SW 1271 (cell line): Measurements from ENCODE around the gene FAM89B.
A peak's percentile ranks its signal among the peaks of the same experiment; 100 is the strongest.
"Not testable (repeated sequence)": the region's sequence is repeated elsewhere in the genome, so short reads cannot be mapped to it uniquely, and the experiment has no call there.

Source experiments
- DNase-seq, 2 experiments: peaks; one replicate each; lab custom pipeline; 2025; lab: John Stamatoyannopoulos, UW

Gene FAM89B

GRCh38 chr11:65556470-65557279 lies 15.7 kb upstream of the FAM89B start:
- DNase-seq: peak in 1 of 2 experiments; percentile 18

- no peak for DNase-seq
These were observed 14.9 kb upstream of the FAM89B start for GRCh38 chr11:65557280-65558001.

DNA sequence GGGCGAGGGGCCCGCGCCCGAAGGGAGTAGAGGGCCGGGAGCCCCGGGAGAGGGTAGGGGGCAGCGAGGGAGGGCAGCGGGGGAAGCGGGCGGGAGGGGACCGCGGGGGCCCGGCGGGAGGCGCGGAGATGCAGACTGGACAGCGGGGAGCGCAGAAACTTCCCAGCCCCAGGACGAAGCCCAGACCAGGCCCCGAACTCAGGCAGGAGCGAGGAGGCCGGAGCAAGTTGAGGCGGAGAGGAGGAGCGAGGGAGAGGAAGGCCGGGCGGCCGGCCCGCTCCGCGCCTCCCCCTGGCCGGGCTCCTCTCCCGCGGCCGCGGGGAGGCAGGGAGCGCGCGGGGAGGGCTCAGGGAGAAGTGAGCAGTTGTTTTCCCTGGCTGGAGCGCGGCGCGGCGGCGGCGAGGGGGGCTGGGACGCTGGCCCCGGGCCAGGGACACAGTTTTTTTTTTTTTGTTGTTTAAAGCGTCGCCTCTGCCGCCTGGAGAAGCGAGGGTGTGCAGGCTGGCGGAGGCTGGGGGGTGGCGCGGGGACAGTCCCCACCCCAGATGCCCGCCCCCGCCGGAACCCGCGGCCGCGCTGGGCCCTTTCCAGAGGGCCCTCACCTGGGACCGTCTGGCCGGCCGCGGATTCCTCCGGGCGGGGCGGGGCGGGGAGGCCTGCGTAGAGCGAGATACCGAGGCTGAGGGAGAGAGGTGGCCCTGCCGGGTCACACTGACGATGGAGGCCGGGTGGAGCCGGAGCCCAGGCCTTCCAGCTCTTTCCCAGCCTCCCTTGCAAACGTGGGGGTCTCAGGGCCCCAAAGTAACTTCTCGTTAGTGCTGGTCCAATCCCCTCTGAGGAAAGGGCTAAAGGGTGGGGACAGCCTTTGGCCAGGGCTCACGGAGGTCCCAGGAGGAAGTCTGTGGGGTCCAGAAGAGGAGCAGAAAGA lies 14.1 kb upstream of the FAM89B start, which contains the start of gene LTBP3:
Gene LTBP3 (minus strand): TSS at position 358 of the 928 bp plus-strand sequence. CDS start 400 bp downstream, outside the sequence.
- no peak for DNase-seq

GRCh38 chr11:65558930-65559509 lies 13.3 kb upstream of the FAM89B start:
- no peak for DNase-seq

- no peak for DNase-seq
These were observed 12.8 kb upstream of the FAM89B start for GRCh38 chr11:65559535-65559934.

DNA sequence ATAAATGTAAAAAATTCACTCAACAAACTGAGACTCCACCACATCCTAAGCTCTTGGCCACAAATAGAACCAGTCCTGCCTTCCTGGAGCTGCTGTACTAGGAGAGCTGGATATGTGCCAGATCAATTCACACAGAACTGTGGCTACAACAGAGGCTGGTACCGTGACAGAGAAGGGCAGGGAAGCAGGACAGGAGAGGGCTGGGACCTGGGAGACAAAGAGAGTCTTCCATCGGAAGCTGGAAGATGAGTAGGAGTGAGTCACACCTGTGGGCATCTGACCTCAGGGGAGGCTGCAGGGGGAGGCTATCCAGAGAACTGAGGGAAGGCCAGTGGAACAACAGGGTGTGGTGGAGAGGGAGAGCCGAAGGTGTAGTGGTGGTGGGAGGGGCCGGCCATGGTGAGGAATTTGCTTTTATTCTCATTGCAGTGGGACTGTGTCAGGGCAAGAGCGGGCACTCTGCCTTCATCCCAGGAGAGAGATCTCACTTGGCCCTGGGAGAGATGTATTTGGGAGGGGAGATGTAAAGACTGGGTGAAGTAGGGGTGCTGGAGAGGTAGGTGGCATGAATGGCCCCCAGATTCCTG lies 12.3 kb upstream of the FAM89B start:
- peak; percentile 56 to 83 for DNase-seq

- peak in 1 of 2 experiments; percentile 73 for DNase-seq
These were observed 11.6 kb upstream of the FAM89B start for GRCh38 chr11:65560555-65561418.

GRCh38 chr11:65562020-65562419 lies 10.3 kb upstream of the FAM89B start:
- DNase-seq: no peak

- no peak for DNase-seq
These were observed 9.6 kb upstream of the FAM89B start for GRCh38 chr11:65562788-65563187.

- no peak for DNase-seq
These were observed 8.7 kb upstream of the FAM89B start for GRCh38 chr11:65563601-65564000.

GRCh38 chr11:65564879-65565559 lies 7.3 kb upstream of the FAM89B start:
- not testable (repeated sequence) for DNase-seq

- DNase-seq: no peak
These were observed 6.5 kb upstream of the FAM89B start for GRCh38 chr11:65565624-65566453.

DNA sequence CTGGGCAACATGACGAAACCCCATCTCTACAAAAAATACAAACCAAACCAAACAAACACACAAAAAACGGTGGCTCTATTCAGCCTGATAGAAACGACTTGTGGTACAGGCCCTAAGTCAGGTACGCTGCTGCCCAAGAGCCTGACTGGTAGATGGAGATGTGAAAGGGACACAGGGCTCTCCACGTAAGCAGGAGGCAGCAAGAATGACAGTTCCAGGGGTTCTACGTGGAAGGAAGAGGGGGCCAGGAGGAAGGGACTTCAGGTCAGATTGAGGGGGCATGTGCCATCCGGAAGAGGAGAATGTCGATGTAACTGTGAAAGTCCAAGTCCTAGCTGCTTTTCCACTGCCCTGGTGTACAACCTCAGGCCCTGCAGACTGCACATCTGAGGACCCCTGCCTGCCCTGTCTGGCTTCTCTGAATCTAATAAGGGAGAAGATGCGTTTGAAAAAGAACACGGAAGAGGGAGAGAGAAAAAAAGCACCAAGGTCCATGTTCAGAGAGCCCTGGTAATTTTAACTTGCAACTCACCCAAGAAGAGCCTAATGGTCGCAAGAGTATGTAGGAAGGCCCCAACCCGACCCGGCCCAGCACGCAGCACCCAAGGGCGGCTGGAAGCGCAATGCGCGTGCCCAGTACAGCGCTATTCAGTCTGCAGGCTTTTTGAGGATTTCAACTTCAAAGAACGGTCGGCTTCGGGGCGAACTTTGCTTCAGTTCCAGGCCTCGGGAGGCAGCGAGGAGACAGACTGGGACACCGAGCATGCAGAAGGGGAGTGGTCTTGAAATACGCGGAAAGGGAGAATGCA lies 3.0 kb upstream of the FAM89B start:
- DNase-seq: no peak

- peak; percentile 97 for DNase-seq
These were observed 2.1 kb upstream of the FAM89B start, which contains the start of gene ZNRD2 for GRCh38 chr11:65569973-65570918. Gene ZNRD2, plus strand, starts transcription at chr11:65570477. Its CDS starts 15 bp downstream, at chr11:65570492.

DNA sequence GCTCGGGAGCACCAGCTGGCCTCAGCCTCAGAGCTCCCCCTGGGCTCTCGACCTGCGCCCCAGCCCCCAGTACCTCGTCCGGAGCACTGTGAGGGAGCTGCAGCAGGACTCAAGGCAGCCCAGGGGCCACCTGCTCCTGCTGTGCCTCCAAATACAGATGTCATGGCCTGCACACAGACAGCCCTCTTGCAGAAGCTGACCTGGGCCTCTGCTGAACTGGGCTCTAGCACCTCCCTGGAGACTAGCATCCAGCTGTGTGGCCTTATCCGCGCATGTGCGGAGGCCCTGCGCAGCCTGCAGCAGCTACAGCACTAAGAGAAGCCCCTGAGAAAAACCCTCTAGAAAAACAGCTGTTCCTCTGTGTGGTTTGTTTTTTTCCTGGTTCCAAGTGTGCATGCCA lies 918 bp upstream of the FAM89B start:
- no peak for DNase-seq

DNA sequence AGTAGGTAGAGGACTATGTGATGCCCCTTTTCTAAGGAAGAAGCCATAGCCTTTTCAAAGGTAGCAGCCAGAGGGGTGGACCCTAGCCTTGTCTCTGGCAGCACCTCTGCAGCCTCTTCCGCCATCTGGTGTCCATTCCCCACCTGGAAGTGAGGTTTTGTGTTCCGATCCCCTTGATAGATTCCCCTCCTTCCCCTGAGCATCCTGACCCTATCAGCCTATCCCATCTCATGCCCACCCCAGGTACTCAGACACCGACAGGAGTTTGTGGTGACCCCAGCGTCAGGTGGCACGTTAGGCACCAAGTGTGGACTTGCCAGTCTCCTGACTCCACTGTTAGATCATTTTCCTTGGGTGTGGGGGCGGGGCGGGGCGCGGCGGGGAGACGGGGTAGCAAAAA lies 398 bp upstream of the FAM89B start:
- peak in 1 of 2 experiments; percentile 71 for DNase-seq
